HG03135 (cell line): ENCODE measurements around the gene TTPAL.

ENCODE experiments used
- ATAC-seq: cut with Tn5 transposase; IDR thresholded peaks from one replicate; pipeline ENCODE4 v1.9.1; 2021; ENCODE audit warnings: mild to moderate bottlenecking, moderate library complexity; ENCODE audit not compliant: unreplicated experiment

Gene TTPAL

GRCh38 chr20:44495802-44496481 is 20.3 kb downstream of the TTPAL start:
- ATAC-seq = no peak

GRCh38 chr20:44496976-44497375 is 21.3 kb downstream of the TTPAL start:
- ATAC-seq = no peak

- ATAC-seq = no peak
Measured at GRCh38 chr20:44497761-44498160, 22.1 kb downstream of the TTPAL start.

- ATAC-seq = no peak
Measured at GRCh38 chr20:44500221-44500620, 24.5 kb downstream of the TTPAL start.

- ATAC-seq = no peak
Measured at GRCh38 chr20:44501448-44501847, 25.8 kb downstream of the TTPAL start.

- ATAC-seq = no peak
Measured at GRCh38 chr20:44502968-44503367, 27.3 kb downstream of the TTPAL start.

- no peak for ATAC-seq
Measured at GRCh38 chr20:44504402-44505307, 29.0 kb downstream of the TTPAL start.

- no peak for ATAC-seq
Measured at GRCh38 chr20:44509762-44510161, 34.1 kb downstream of the TTPAL start.

GRCh38 chr20:44513871-44514270 is 38.2 kb downstream of the TTPAL start:
- ATAC-seq = no peak

- no peak for ATAC-seq
Measured at GRCh38 chr20:44516491-44516890, 40.8 kb downstream of the TTPAL start.

- ATAC-seq = no peak
Measured at GRCh38 chr20:44517454-44517853, 41.8 kb downstream of the TTPAL start.

- no peak for ATAC-seq
Measured at GRCh38 chr20:44518248-44518647, 42.6 kb downstream of the TTPAL start.

- no peak for ATAC-seq
Measured at GRCh38 chr20:44520881-44521280, 45.2 kb downstream of the TTPAL start.

GRCh38 chr20:44521484-44522481 is 46.1 kb downstream of the TTPAL start, which contains the start of gene SERINC3:
Gene SERINC3, minus strand, starts transcription at chr20:44522070. Its CDS starts 119 bp downstream, at chr20:44521951.
- ATAC-seq = peak; percentile 96

- ATAC-seq = no peak
Measured at GRCh38 chr20:44522841-44523240, 47.2 kb downstream of the TTPAL start.

- ATAC-seq = no peak
Measured at GRCh38 chr20:44523746-44524145, 48.1 kb downstream of the TTPAL start.

GRCh38 chr20:44526129-44526528 is 50.5 kb downstream of the TTPAL start:
- ATAC-seq = no peak

GRCh38 chr20:44527716-44528199 is 52.1 kb downstream of the TTPAL start:
- no peak for ATAC-seq

GRCh38 chr20:44528309-44528708 is 52.6 kb downstream of the TTPAL start:
- no peak for ATAC-seq

- ATAC-seq = no peak
Measured at GRCh38 chr20:44532259-44532980, 56.7 kb downstream of the TTPAL start.
